ENCODE measurements around the gene C9orf43. TPM values are rescaled to one million over a fixed set of nuclear protein-coding genes. Genes with fewer than 3 reads are reported as not detected.
"Not testable (repeated sequence)": the region's sequence is repeated elsewhere in the genome, so short reads cannot be mapped to it uniquely, and the experiment has no call there.

C9orf43 gene
- total RNA-seq, 2 experiments from 2014 or later: 0.40 TPM

- no peaks in the 10 kb centered on the region for H3K36me3 Mint-ChIP-seq (ENCODE audit: low read depth)
- no peaks in the 10 kb centered on the region for H3K9me3 Mint-ChIP-seq
- ChIA-PET CTCF (no interaction called here), POLR2A (no interaction called here)
- no peaks in the 10 kb centered on the region for H3K4me1 Mint-ChIP-seq
- peaks cover 12% of the 10 kb centered on the region for H3K27me3 Mint-ChIP-seq
- H3K27ac Mint-ChIP-seq: no peak overlapping the region
- no peak overlapping the region for H3K4me3 Mint-ChIP-seq
- DNase-seq: no peak
These were observed 26.4 kb downstream of the C9orf43 start for GRCh38 chr9:113436728-113437515.

GRCh38 chr9:113437716-113438115 is 27.2 kb downstream of the C9orf43 start:
- H3K27ac Mint-ChIP-seq; H3K27me3 Mint-ChIP-seq; H3K4me3 Mint-ChIP-seq; DNase-seq; H3K4me1 Mint-ChIP-seq; H3K9me3 Mint-ChIP-seq; H3K36me3 Mint-ChIP-seq (ENCODE audit: low read depth); POLR2A ChIA-PET: not testable (repeated sequence)
- CTCF ChIA-PET: interaction anchor here (0.6 kb wide), 1 partner anchor 215 kb away, joined by 3 read pairs; no protein-coding TSS in a partner anchor

- Mint-ChIP-seq H3K9me3 (no peaks in the 10 kb centered on the region), H3K4me3 (no peak overlapping the region), H3K36me3 (ENCODE audit: low read depth) (no peaks in the 10 kb centered on the region), H3K27ac (no peak overlapping the region), H3K27me3 (no peaks in the 10 kb centered on the region), H3K4me1 (no peaks in the 10 kb centered on the region)
- ChIA-PET POLR2A (no interaction called here), CTCF (interaction anchor here (1.5 to 6.0 kb wide), 5 partner anchors 17 to 212 kb away, joined by 4 to 131 read pairs (median 13); no protein-coding TSS in a partner anchor)
- DNase-seq: no peak
These were observed 34.2 kb downstream of the C9orf43 start for GRCh38 chr9:113444736-113445135.

- Mint-ChIP-seq H3K36me3 (ENCODE audit: low read depth) (no peaks in the 10 kb centered on the region), H3K4me1 (no peaks in the 10 kb centered on the region), H3K27me3 (no peaks in the 10 kb centered on the region), H3K4me3 (no peak overlapping the region), H3K9me3 (no peaks in the 10 kb centered on the region), H3K27ac (no peak overlapping the region)
- CTCF ChIA-PET: interaction anchor here (0.7 to 6.0 kb wide), 18 partner anchors 9 to 210 kb away, joined by 3 to 131 read pairs (median 4); partner anchors contain the start of genes ALAD, C9orf43, CDC26 and POLE3
- DNase-seq: no peak
- POLR2A ChIA-PET: interaction anchor here (0.6 to 1.4 kb wide), 3 partner anchors 36 to 171 kb away, joined by 3 to 4 read pairs (median 4); partner anchors contain the start of genes C9orf43, CDC26, POLE3 and PRPF4
These were observed 35.8 kb downstream of the C9orf43 start for GRCh38 chr9:113446323-113446740.

- H3K27ac Mint-ChIP-seq: no peak overlapping the region
These were observed 38.8 kb downstream of the C9orf43 start for GRCh38 chr9:113449376-113449775.

GRCh38 chr9:113452113-113452605 is 41.6 kb downstream of the C9orf43 start:
- Mint-ChIP-seq H3K9me3 (no peaks in the 10 kb centered on the region), H3K4me3 (no peak overlapping the region), H3K27me3 (no peaks in the 10 kb centered on the region), H3K27ac (no peak overlapping the region), H3K4me1 (peaks cover 6% of the 10 kb centered on the region), H3K36me3 (ENCODE audit: low read depth) (no peaks in the 10 kb centered on the region)
- no peak for DNase-seq
- CTCF ChIA-PET: interaction anchor here (1.0 to 1.6 kb wide), 3 partner anchors 130 to 203 kb away, joined by 3 to 8 read pairs (median 7); no protein-coding TSS in a partner anchor
- POLR2A ChIA-PET: interaction anchor here (1.1 kb wide), 1 partner anchor 205 kb away, joined by 3 read pairs; no protein-coding TSS in a partner anchor

More at GRCh38 chr9:113449376-113449775, 38.8 kb downstream of the C9orf43 start:
- no peaks in the 10 kb centered on the region for H3K36me3 Mint-ChIP-seq (ENCODE audit: low read depth)
- H3K27me3 Mint-ChIP-seq: no peaks in the 10 kb centered on the region
- no peak overlapping the region for H3K4me3 Mint-ChIP-seq
- CTCF ChIA-PET: interaction anchor here (6.0 kb wide), 1 partner anchor 207 kb away, joined by 131 read pairs; no protein-coding TSS in a partner anchor
- no peaks in the 10 kb centered on the region for H3K4me1 Mint-ChIP-seq
- POLR2A ChIA-PET: no interaction called here
- no peak for DNase-seq
- no peaks in the 10 kb centered on the region for H3K9me3 Mint-ChIP-seq

- POLR2A ChIA-PET: interaction anchor here (1.2 kb wide), 1 partner anchor 62 kb away, joined by 3 read pairs; no protein-coding TSS in a partner anchor
- DNase-seq: no peak
These were observed 44.6 kb downstream of the C9orf43 start for GRCh38 chr9:113454914-113455761.

GRCh38 chr9:113456235-113456634 is 45.7 kb downstream of the C9orf43 start:
- no peak for DNase-seq
- no peak overlapping the region for H3K27ac Mint-ChIP-seq
- no peak overlapping the region for H3K4me3 Mint-ChIP-seq
- ChIA-PET POLR2A (no interaction called here), CTCF (interaction anchor here (0.9 to 2.9 kb wide), 3 partner anchors 126 to 201 kb away, joined by 4 to 18 read pairs (median 9); no protein-coding TSS in a partner anchor)
- H3K27me3 Mint-ChIP-seq: no peaks in the 10 kb centered on the region
- H3K36me3 Mint-ChIP-seq (ENCODE audit: low read depth): no peaks in the 10 kb centered on the region
- H3K9me3 Mint-ChIP-seq: no peaks in the 10 kb centered on the region
- peaks cover 6% of the 10 kb centered on the region for H3K4me1 Mint-ChIP-seq

More at GRCh38 chr9:113454914-113455761, 44.6 kb downstream of the C9orf43 start:
- peaks cover 6% of the 10 kb centered on the region for H3K4me1 Mint-ChIP-seq
- CTCF ChIA-PET: interaction anchor here (0.8 to 2.9 kb wide), 9 partner anchors 9 to 202 kb away, joined by 3 to 18 read pairs (median 7); no protein-coding TSS in a partner anchor
- no peak overlapping the region for H3K4me3 Mint-ChIP-seq
- H3K27me3 Mint-ChIP-seq: no peaks in the 10 kb centered on the region
- H3K9me3 Mint-ChIP-seq: no peaks in the 10 kb centered on the region
- no peaks in the 10 kb centered on the region for H3K36me3 Mint-ChIP-seq (ENCODE audit: low read depth)
- H3K27ac Mint-ChIP-seq: no peak overlapping the region

GRCh38 chr9:113461285-113461684 is 50.7 kb downstream of the C9orf43 start:
- no peak for DNase-seq
- POLR2A ChIA-PET: no interaction called here
- no peaks in the 10 kb centered on the region for H3K4me1 Mint-ChIP-seq
- no peaks in the 10 kb centered on the region for H3K9me3 Mint-ChIP-seq
- H3K36me3 Mint-ChIP-seq (ENCODE audit: low read depth): no peaks in the 10 kb centered on the region
- CTCF ChIA-PET: no interaction called here
- H3K27me3 Mint-ChIP-seq: no peaks in the 10 kb centered on the region
- no peak overlapping the region for H3K4me3 Mint-ChIP-seq
- H3K27ac Mint-ChIP-seq: no peak overlapping the region

- CTCF ChIA-PET: no interaction called here
These were observed 51.4 kb downstream of the C9orf43 start for GRCh38 chr9:113461943-113462342.

GRCh38 chr9:113462781-113463286 is 52.3 kb downstream of the C9orf43 start:
- no peak for DNase-seq
- Mint-ChIP-seq H3K36me3 (ENCODE audit: low read depth) (no peaks in the 10 kb centered on the region), H3K27me3 (no peaks in the 10 kb centered on the region), H3K9me3 (peaks cover 2% of the 10 kb centered on the region), H3K27ac (no peak overlapping the region), H3K4me3 (no peak overlapping the region), H3K4me1 (no peaks in the 10 kb centered on the region)
- CTCF ChIA-PET: no interaction called here
- POLR2A ChIA-PET: no interaction called here

More at GRCh38 chr9:113461943-113462342, 51.4 kb downstream of the C9orf43 start:
- Mint-ChIP-seq H3K4me1 (no peaks in the 10 kb centered on the region), H3K9me3 (no peaks in the 10 kb centered on the region), H3K27me3 (no peaks in the 10 kb centered on the region), H3K4me3 (no peak overlapping the region), H3K27ac (no peak overlapping the region), H3K36me3 (ENCODE audit: low read depth) (no peaks in the 10 kb centered on the region)
- DNase-seq: no peak
- POLR2A ChIA-PET: no interaction called here

- Mint-ChIP-seq H3K4me3 (no peak within 1 kb of the TSS), H3K36me3 (ENCODE audit: low read depth) (no peaks in the 10 kb centered on the region), H3K27me3 (no peaks in the 10 kb centered on the region), H3K9me3 (peaks cover 2% of the 10 kb centered on the region), H3K27ac (no peak within 1 kb of the TSS), H3K4me1 (no peaks in the 10 kb centered on the region)
- no peak for DNase-seq
- ChIA-PET POLR2A (no interaction called here), CTCF (no interaction called here)
These were observed 53.1 kb downstream of the C9orf43 start, which contains the start of gene RGS3 for GRCh38 chr9:113463418-113464285. Gene RGS3 (plus strand): TSS chr9:113463727. CDS start chr9:113463803, 76 bp downstream.
